Measurements from ENCODE around the gene MASTL.

Gene MASTL

GRCh38 chr10:27157150-27157549 lies 2.0 kb downstream of the MASTL start:
- Histone ChIP-seq H3K27ac (no peak overlapping the region), H3K36me3 (peaks cover 31% of the 10 kb centered on the region), H3K9me3 (no peaks in the 10 kb centered on the region), H3K27me3 (no peaks in the 10 kb centered on the region), H3K4me1 (ENCODE audit: control insufficient read depth in 1 of 2, insufficient read depth in 1 of 2, low read depth in 1 of 2, low read length in 1 of 2) (peaks cover 25 to 30% of the 10 kb centered on the region in 2 experiments), H3K4me3 (ENCODE audit: low read depth in 1 of 2, low read length in 1 of 2) (no peak overlapping the region)
- no peak for TF ChIP-seq CTCF (IDR thresholded peaks at IDR 0.05)

- H3K9me3 ChIP-seq = no peaks in the 10 kb centered on the region
- H3K36me3 ChIP-seq = peaks cover 40% of the 10 kb centered on the region
- TF ChIP-seq CTCF (IDR thresholded peaks at IDR 0.05) = no peak
- peaks cover 13 to 18% of the 10 kb centered on the region in 2 experiments for H3K4me1 ChIP-seq (ENCODE audit: control insufficient read depth in 1 of 2, insufficient read depth in 1 of 2, low read depth in 1 of 2, low read length in 1 of 2)
- H3K27me3 ChIP-seq = no peaks in the 10 kb centered on the region
- H3K4me3 ChIP-seq (ENCODE audit: low read depth in 1 of 2, low read length in 1 of 2) = no peak overlapping the region
- H3K27ac ChIP-seq = no peak overlapping the region
Observed at GRCh38 chr10:27158421-27158820, 3.3 kb downstream of the MASTL start.

- TF ChIP-seq CTCF (IDR thresholded peaks at IDR 0.05) = no peak
- H3K27ac ChIP-seq = no peak overlapping the region
- H3K4me1 ChIP-seq (ENCODE audit: control insufficient read depth in 1 of 2, insufficient read depth in 1 of 2, low read depth in 1 of 2, low read length in 1 of 2) = no peaks in the 10 kb centered on the region
- H3K36me3 ChIP-seq = peaks cover 81% of the 10 kb centered on the region
- no peaks in the 10 kb centered on the region for H3K9me3 ChIP-seq
- H3K27me3 ChIP-seq = no peaks in the 10 kb centered on the region
- H3K4me3 ChIP-seq (ENCODE audit: low read depth in 1 of 2, low read length in 1 of 2) = no peak overlapping the region
Observed at GRCh38 chr10:27169849-27170248, 14.7 kb downstream of the MASTL start.

- no peak overlapping the region for H3K27ac ChIP-seq
- H3K4me1 ChIP-seq (ENCODE audit: control insufficient read depth in 1 of 2, insufficient read depth in 1 of 2, low read depth in 1 of 2, low read length in 1 of 2) = no peaks in the 10 kb centered on the region
- TF ChIP-seq CTCF (IDR thresholded peaks at IDR 0.05) = no peak
- peaks cover 39% of the 10 kb centered on the region for H3K36me3 ChIP-seq
- H3K9me3 ChIP-seq = no peaks in the 10 kb centered on the region
- H3K27me3 ChIP-seq = no peaks in the 10 kb centered on the region
- H3K4me3 ChIP-seq (ENCODE audit: low read depth in 1 of 2, low read length in 1 of 2) = no peak overlapping the region
Observed at GRCh38 chr10:27188259-27188658, 33.1 kb downstream of the MASTL start.

GRCh38 chr10:27188897-27189296 lies 33.7 kb downstream of the MASTL start:
- H3K4me1 ChIP-seq (ENCODE audit: control insufficient read depth in 1 of 2, insufficient read depth in 1 of 2, low read depth in 1 of 2, low read length in 1 of 2) = no peaks in the 10 kb centered on the region
- no peak overlapping the region for H3K4me3 ChIP-seq (ENCODE audit: low read depth in 1 of 2, low read length in 1 of 2)
- no peaks in the 10 kb centered on the region for H3K9me3 ChIP-seq
- H3K36me3 ChIP-seq = peaks cover 37% of the 10 kb centered on the region
- no peak overlapping the region for H3K27ac ChIP-seq
- TF ChIP-seq CTCF (IDR thresholded peaks at IDR 0.05) = no peak
- no peaks in the 10 kb centered on the region for H3K27me3 ChIP-seq

- peaks cover 33% of the 10 kb centered on the region for H3K36me3 ChIP-seq
- no peak for TF ChIP-seq CTCF (IDR thresholded peaks at IDR 0.05)
- H3K27me3 ChIP-seq = no peaks in the 10 kb centered on the region
- no peak overlapping the region for H3K4me3 ChIP-seq (ENCODE audit: low read depth in 1 of 2, low read length in 1 of 2)
- H3K27ac ChIP-seq = no peak overlapping the region
- H3K4me1 ChIP-seq (ENCODE audit: control insufficient read depth in 1 of 2, insufficient read depth in 1 of 2, low read depth in 1 of 2, low read length in 1 of 2) = no peaks in the 10 kb centered on the region
- no peaks in the 10 kb centered on the region for H3K9me3 ChIP-seq
Observed at GRCh38 chr10:27190508-27190907, 35.4 kb downstream of the MASTL start.
